ENCODE measurements around the gene CLTA. TPM values are rescaled to one million over a fixed set of nuclear protein-coding genes. Genes with fewer than 3 reads are reported as not detected.
"Not testable (repeated sequence)": the region's sequence is repeated elsewhere in the genome, so short reads cannot be mapped to it uniquely, and the experiment has no call there.

The CLTA gene
- total RNA-seq, 2 experiments from 2014 or later, result 32.0 to 32.8 TPM

DNA sequence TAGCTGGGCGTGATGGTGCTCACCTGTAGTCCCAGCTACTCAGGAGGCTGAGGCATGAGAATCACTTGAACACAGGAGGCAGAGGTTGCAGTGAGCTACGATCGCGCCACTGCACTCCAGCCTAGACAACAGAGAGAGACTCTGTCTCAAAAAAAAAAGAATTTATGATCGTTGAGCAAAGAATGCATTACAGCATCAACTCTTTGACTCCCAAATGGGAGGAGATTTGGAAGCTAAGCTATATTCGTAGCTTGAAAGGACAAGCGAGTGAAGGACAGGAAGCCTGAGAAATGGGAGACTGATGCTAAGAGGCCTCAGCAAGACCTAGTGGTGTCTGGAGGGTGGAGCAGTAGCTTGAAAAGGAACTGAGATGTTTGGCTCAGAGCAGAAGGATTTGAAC is 31.8 kb upstream of the CLTA start:
- Histone ChIP-seq H3K36me3 (ENCODE audit: insufficient read depth, low read length) (peaks cover 42% of the 10 kb centered on the region), H3K9me3 (ENCODE audit: control insufficient read depth in 1 of 2, insufficient read depth in 1 of 2, low read length in 2 of 2) (no peaks in the 10 kb centered on the region), H3K4me1 (ENCODE audit: insufficient read depth, low read length) (peaks cover 9% of the 10 kb centered on the region), H3K4me3 (ENCODE audit: low read length) (no peak overlapping the region), H3K27ac (ENCODE audit: low read depth in 1 of 2, low read length in 2 of 2) (no peak overlapping the region), H3K27me3 (ENCODE audit: control insufficient read depth in 1 of 2, insufficient read depth in 2 of 2, low read length in 2 of 2) (no peaks in the 10 kb centered on the region)
- intact Hi-C loops (cut with DNase I, micrococcal nuclease), result no loop called here
- CTCF ChIA-PET, result interaction anchor here (1.8 kb wide), 1 partner anchor 56 kb away, joined by 7 read pairs; no protein-coding TSS in a partner anchor
- Mint-ChIP-seq H3K36me3 (ENCODE audit: low read depth) (peaks cover 48% of the 10 kb centered on the region), H3K4me1 (ENCODE audit: low read depth) (peaks cover 15% of the 10 kb centered on the region), H3K9me3 (no peaks in the 10 kb centered on the region), H3K27me3 (no peaks in the 10 kb centered on the region), H3K27ac (no peak overlapping the region), H3K4me3 (no peak overlapping the region)
- ATAC-seq (ENCODE audit: poor library complexity) (no peak), DNase-seq (no peak)
- TF ChIP-seq, protein P1, sequence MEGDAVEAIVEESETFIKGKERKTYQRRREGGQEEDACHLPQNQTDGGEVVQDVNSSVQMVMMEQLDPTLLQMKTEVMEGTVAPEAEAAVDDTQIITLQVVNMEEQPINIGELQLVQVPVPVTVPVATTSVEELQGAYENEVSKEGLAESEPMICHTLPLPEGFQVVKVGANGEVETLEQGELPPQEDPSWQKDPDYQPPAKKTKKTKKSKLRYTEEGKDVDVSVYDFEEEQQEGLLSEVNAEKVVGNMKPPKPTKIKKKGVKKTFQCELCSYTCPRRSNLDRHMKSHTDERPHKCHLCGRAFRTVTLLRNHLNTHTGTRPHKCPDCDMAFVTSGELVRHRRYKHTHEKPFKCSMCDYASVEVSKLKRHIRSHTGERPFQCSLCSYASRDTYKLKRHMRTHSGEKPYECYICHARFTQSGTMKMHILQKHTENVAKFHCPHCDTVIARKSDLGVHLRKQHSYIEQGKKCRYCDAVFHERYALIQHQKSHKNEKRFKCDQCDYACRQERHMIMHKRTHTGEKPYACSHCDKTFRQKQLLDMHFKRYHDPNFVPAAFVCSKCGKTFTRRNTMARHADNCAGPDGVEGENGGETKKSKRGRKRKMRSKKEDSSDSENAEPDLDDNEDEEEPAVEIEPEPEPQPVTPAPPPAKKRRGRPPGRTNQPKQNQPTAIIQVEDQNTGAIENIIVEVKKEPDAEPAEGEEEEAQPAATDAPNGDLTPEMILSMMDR (IDR thresholded peaks at IDR 0.05), result no peak
- POLR2A ChIA-PET, result no interaction called here

DNA sequence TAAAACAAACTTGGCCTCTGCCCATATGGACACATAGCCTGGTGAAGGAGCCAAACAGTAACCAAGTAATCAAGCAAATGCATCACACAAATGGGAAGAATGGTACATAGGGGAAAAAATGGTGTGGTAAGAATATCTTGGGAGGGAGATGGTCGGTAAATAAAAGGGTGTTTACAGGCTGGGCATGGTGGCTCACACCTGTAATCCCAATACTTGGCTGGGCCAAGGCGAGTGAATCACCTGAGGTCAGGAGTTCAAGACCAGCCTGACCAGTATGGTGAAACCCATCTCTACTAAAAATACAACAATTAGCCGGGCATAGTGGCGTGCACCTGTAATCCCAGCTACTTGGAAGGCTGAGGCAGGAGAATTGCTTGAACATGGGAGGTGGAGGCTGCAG is 31.2 kb upstream of the CLTA start:
- H3K36me3 ChIP-seq (ENCODE audit: insufficient read depth, low read length), result peaks cover 40% of the 10 kb centered on the region
- DNase-seq; H3K9me3 ChIP-seq (ENCODE audit: control insufficient read depth in 1 of 2, insufficient read depth in 1 of 2, low read length in 2 of 2); H3K9me3 Mint-ChIP-seq; ATAC-seq (ENCODE audit: poor library complexity); H3K4me1 ChIP-seq (ENCODE audit: insufficient read depth, low read length); POLR2A ChIA-PET; H3K27ac Mint-ChIP-seq; H3K27me3 Mint-ChIP-seq; H3K4me3 Mint-ChIP-seq; H3K4me1 Mint-ChIP-seq (ENCODE audit: low read depth); H3K4me3 ChIP-seq (ENCODE audit: low read length); intact Hi-C loops (cut with DNase I, micrococcal nuclease); H3K27me3 ChIP-seq (ENCODE audit: control insufficient read depth in 1 of 2, insufficient read depth in 2 of 2, low read length in 2 of 2); H3K27ac ChIP-seq (ENCODE audit: low read depth in 1 of 2, low read length in 2 of 2): not testable (repeated sequence)
- H3K36me3 Mint-ChIP-seq (ENCODE audit: low read depth), result peaks cover 42% of the 10 kb centered on the region
- CTCF ChIA-PET, result interaction anchor here (1.8 kb wide), 1 partner anchor 57 kb away, joined by 7 read pairs; no protein-coding TSS in a partner anchor

DNA sequence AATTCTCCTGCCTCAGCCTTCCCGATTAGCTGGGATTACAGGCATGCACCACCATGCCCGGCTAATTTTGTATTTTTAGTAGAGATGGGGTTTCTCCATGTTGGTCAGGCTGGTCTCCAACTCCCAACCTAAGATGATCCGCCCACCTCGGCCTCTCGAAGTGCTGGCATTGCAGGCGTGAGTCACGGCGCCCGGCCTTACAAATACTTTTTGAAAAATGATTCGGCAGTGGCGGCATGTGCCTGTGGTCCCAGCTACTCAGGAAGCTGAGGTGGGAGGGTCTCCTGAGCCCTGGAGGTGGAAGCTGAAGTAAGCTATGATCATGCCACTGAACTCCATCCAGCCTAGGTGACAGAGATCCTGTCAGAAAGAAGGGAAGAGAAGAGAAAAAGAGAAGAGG is 30.6 kb upstream of the CLTA start:
- peak overlapping the region; percentile 27 for H3K27ac Mint-ChIP-seq
- H3K4me1 Mint-ChIP-seq (ENCODE audit: low read depth); H3K4me3 ChIP-seq (ENCODE audit: low read length); H3K4me3 Mint-ChIP-seq; DNase-seq; POLR2A ChIA-PET; H3K9me3 Mint-ChIP-seq; H3K27me3 Mint-ChIP-seq; H3K27ac ChIP-seq (ENCODE audit: low read depth in 1 of 2, low read length in 2 of 2); H3K9me3 ChIP-seq (ENCODE audit: control insufficient read depth in 1 of 2, insufficient read depth in 1 of 2, low read length in 2 of 2); H3K27me3 ChIP-seq (ENCODE audit: control insufficient read depth in 1 of 2, insufficient read depth in 2 of 2, low read length in 2 of 2); H3K4me1 ChIP-seq (ENCODE audit: insufficient read depth, low read length); ATAC-seq (ENCODE audit: poor library complexity): not testable (repeated sequence)
- CTCF ChIA-PET, result interaction anchor here (1.8 kb wide), 1 partner anchor 57 kb away, joined by 7 read pairs; no protein-coding TSS in a partner anchor
- intact Hi-C loops (cut with DNase I, micrococcal nuclease), result loop anchor here in 1 of 2 experiments (5.0 to 10.0 kb wide), 2 partner anchors 33 to 205 kb away; partner anchors contain the start of gene OR2S2
- H3K36me3 ChIP-seq (ENCODE audit: insufficient read depth, low read length), result peaks cover 36% of the 10 kb centered on the region
- H3K36me3 Mint-ChIP-seq (ENCODE audit: low read depth), result peaks cover 36% of the 10 kb centered on the region

DNA sequence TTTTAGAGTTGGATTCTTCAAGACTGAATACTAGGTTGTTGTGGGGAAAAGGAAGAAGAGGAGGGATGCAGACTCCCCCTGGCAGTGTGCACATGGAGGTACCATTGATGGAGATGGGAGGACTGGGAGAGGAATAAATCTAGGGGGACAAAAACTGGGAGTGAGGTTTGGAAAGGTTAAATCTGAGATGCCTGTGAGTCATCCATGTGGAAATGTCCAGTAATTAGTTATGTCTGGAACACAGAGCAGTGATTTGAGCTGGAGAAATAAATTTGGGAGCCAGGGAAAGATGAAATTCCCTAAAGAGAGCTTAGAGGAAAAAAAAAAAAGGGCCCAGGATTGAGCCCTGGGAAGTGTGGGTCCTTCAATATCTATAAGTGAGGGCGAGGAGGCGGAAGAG is 29.5 kb upstream of the CLTA start:
- Mint-ChIP-seq H3K27me3 (no peaks in the 10 kb centered on the region), H3K27ac (no peak overlapping the region), H3K4me3 (no peak overlapping the region), H3K36me3 (ENCODE audit: low read depth) (peaks cover 29% of the 10 kb centered on the region), H3K9me3 (no peaks in the 10 kb centered on the region), H3K4me1 (ENCODE audit: low read depth) (peaks cover 4% of the 10 kb centered on the region)
- Histone ChIP-seq H3K9me3 (ENCODE audit: control insufficient read depth in 1 of 2, insufficient read depth in 1 of 2, low read length in 2 of 2) (no peaks in the 10 kb centered on the region), H3K4me1 (ENCODE audit: insufficient read depth, low read length) (peaks cover 8% of the 10 kb centered on the region), H3K36me3 (ENCODE audit: insufficient read depth, low read length) (peaks cover 29% of the 10 kb centered on the region), H3K4me3 (ENCODE audit: low read length) (no peak overlapping the region), H3K27me3 (ENCODE audit: control insufficient read depth in 1 of 2, insufficient read depth in 2 of 2, low read length in 2 of 2) (no peaks in the 10 kb centered on the region), H3K27ac (ENCODE audit: low read depth in 1 of 2, low read length in 2 of 2) (no peak overlapping the region)
- POLR2A ChIA-PET, result no interaction called here
- DNase-seq (no peak), ATAC-seq (ENCODE audit: poor library complexity) (no peak)
- CTCF ChIA-PET, result no interaction called here
- TF ChIP-seq, protein P1 (IDR thresholded peaks at IDR 0.05), result no peak
- intact Hi-C loops (cut with DNase I, micrococcal nuclease), result loop anchor here in 1 of 2 experiments (5.0 to 10.0 kb wide), 2 partner anchors 34 to 206 kb away; partner anchors contain the start of gene OR2S2

All from CD4-positive, alpha-beta T cell (primary cell).